GM21526 (cell line): ENCODE results near the gene TNFRSF13B.
A peak's percentile ranks its signal among the peaks of the same experiment; 100 is the strongest.
"Not testable (repeated sequence)": the region's sequence is repeated elsewhere in the genome, so short reads cannot be mapped to it uniquely, and the experiment has no call there.

Experiments used
- ATAC-seq: cut with Tn5 transposase; IDR thresholded peaks from one replicate; pipeline ENCODE4 v1.9.1; 2021; ENCODE audit warnings: moderate library complexity; ENCODE audit not compliant: unreplicated experiment, low FRiP score

The TNFRSF13B gene

DNA sequence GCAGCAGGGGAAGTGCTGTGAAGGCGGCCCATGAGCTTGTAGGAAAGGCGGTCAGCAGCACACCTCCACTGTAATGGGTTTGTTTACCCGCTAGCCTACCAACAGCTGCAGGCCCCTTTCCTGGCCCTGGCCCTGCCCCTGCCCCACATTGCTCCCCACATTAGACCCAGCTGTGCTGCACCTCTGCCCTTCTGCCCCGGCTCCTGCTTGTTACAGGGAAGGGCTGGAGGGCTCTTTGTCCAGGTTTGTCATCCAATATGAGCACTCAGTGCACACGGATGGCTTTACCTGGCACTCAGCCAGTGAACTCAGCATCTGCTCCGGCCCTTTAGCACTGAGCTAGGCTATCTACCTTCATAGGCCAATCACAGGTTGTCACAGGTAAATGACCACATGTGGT, 36.0 kb upstream of the TNFRSF13B start:
- not testable (repeated sequence) for ATAC-seq

DNA sequence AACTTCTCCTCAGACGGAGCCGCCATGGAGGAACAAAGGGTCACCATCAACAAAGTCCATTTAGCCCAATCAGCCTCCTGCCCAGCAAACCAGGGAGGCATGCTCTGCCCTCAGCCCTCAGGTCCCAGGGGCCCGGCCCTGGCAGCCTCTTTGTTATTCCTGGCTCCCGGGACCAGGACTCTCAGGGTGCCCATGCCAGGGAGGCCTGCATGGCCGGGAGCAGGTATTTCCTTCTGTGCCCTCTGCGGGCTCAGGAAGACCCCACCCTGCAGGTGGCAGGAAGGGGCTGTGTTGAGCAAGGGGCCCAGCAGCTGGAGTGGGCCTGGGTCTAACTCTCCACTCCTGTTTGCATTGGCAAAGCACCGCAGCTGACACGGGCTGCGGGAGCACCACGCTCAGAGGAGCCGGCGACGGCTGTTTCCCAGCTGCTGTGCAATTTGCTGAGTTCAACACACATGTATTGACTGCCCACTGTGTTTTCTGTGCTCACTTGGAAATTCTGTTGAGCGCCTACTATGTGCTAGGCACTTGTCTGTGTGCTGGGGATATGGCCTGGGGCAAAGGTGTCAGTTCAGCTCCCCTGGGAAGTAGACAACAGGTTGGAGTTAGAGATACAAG, 33.2 kb upstream of the TNFRSF13B start:
- ATAC-seq, result not testable (repeated sequence)

DNA sequence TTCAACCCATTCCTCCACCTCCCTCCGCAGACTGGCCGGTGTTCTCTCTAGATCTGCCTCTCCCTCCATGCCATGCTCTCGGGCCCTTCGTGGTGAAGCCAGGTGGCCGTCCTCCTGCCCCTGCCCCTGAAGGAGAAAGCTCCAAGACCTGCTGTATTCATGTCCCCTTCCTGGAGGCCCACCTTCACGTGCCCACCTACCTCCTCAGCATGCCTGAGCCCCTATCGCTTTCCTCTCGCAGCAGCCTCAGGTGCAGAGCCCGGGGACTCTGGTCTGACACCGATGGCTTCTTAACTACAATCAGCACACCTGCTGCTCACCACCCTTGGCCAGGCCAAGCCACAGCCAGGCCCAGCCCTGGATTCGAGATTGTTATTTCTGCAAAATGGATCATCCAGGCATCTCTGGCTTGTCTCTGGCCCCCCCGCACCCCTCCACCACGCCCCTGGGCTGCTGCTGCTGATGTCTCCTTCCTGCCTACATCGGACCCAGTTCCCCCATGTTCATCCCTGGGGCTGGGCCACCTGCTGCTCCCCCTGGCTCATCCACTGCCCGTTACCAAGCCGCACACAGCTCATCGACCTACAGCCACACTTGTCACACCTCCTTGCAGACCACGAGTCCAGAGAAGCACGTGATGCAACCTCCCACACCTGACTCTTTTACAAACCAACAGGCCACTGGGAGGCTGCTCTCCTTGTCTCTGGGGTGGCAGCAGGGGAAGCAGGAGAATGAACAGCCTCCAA, 32.5 kb upstream of the TNFRSF13B start:
- no peak for ATAC-seq

GRCh38 chr17:17002731-17003715, 31.1 kb upstream of the TNFRSF13B start:
- ATAC-seq, result not testable (repeated sequence)

GRCh38 chr17:17001874-17002520, 30.1 kb upstream of the TNFRSF13B start:
- ATAC-seq, result peak; percentile 55

DNA sequence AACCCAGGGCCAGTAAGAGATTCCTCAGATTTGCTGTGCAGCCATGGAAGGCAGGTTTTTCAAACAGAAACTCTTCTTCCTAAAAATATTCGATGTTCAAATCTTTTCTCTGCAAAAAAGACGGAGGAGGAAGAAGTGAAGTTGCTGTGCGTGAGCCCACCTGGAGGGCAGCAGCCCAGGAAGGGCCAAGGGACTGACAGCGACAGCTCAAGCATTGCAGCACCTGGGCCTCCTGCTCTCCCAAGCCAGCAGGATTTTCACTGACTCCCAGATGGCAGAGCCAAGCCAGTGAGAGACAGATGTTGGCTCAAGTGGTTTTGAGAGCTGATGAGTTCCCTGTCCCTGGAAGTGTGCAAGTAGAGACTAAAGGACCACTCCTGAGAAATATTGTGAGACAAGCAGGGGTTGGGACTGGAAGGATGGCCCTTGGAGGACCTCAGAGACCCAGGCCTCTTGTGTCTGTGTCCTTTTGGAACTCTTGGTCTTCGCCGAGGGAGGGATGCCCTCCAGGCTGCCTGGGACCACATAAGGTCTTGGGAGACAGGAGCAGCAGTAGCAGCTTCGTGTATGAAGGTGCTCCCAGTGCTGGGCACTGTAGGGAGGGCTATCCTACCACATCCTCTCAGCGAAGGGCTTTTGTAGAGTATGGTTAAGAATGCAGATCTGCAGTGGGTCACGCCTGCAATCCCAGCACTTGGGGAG, 29.3 kb upstream of the TNFRSF13B start:
- no peak for ATAC-seq

DNA sequence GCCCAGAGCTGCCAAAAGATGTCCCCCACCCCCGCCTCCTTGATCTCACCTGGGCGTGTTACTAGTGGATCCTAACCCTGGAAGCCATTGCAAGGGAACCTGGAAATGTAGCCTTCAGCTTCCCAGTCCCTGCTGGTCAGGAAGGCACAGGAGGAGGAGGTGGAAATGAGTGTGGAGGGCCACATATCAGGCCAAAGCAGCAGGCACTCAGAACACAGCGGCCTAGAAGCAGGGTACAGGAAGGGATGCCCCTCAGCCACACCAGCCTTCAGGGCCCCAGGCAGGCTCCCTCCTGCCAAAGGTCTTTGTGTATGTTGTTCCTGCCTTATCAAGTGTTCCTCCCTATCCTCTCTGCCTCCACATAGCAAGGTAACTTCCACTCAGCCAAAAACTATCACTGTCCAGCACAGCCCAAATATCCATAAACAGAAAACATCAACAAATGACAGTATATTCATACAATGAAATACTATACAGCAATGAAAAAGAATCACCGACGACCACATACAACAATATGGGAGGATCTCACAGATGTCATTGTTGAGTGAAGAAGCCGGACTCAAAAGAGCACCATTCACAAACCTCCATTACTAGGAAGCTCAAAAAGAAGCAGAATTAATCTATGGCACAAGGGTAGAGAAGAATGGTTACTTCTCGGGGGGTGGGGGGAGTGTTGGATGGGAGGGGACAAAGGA, 28.2 kb upstream of the TNFRSF13B start:
- ATAC-seq, result no peak

DNA sequence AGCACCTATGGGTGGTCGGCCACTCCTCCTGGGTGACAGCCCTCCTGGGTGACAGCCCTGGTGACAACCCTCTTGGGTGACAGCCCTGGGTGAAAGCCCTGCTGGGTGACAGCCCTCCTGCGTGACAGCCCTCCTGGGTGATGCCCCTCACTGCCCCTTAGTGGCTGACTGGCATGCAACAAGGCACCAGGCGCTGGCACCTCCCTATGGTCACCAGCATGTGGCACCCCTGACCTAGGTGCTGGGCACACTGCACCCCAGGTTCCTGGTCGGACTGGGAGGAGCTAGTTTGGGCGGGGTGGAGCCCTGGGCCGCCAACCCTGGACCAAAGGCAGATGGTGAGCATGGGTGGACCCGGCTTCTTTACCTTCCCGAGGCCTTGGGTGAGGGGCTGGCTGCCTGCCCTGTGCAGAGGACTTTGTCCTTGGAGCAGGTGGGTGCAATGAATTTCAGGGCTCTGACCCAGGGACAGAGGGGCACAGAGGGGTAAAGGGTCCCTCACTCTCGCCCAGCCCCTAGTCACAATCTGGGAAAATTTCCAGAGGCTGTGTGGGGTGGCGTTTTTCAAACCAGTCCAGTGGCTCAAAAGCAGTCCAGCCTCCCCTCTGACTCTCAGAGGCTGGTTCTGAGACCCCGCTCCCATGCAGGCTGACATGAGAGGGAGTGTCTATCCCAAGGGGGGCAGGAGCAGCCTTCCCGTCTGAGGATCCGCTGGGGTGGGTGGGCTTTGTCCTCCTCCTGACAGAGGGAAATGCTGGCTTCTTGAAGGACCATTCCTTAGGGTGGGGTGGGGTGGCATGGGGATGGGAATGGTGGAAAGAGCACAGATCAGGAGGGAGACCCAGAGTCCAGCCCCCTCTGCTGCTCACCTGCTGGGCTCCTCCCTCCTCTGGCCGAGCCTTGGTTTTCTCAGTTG, 25.9 kb upstream of the TNFRSF13B start:
- no peak for ATAC-seq

DNA sequence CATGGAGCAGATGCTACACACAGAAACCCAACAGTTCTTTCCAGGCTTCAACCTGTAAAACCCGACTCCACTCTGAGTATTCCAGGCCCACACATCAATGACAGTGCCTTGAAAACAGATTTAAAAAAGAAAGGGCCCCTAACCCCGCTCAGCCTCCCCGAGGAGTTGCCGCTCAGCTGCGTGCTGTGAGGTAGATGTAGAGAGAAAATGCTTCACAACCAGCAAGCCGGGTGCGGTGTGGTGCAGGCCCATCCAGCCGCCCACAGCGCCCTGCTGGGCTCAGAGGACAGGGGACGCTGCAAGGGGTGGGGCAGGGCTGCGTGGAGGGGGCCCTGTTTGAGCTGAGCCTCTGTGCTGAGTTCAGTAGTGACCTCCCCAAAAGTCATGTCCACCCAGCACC, 24.8 kb upstream of the TNFRSF13B start:
- not testable (repeated sequence) for ATAC-seq

DNA sequence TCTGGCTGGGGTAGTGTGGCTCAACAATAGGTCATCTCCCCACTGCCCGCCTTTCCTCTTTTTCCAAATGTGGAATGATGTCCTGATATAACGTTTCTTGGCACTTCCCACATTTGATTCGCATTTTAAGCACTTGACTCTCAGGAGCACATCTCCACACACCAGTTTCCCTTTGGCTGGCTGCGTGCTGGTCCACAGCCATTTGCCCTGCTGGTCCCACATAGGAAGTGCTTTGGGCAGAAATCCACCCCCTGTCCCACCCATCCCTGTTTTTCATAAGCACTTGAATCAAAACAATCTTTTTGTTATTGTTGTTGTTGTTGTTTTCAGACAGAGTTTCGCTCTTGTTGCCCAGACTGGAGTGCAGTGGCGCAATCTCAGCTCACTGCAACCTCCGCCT, 24.0 kb upstream of the TNFRSF13B start:
- ATAC-seq, result no peak

DNA sequence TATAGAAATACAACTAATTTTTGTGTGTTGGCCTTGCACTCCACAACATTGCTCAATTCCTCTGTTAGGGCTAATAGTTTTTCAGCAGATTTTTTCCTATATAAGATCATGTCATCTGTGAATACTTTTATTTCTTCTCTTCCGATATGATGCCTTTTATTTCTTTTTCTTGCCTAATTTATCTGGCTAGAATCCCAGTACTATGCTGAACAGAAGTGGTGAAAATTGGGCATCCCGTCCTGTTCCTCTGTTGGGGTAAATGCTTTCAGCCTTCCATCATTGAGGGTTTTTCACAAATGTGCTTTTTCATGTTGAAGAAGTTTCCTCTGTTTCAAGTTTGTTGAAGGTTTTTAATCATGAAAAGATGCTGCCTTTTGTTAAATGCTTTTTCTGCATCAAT, 22.7 kb upstream of the TNFRSF13B start:
- ATAC-seq, result no peak

GRCh38 chr17:16991349-16992009, 19.6 kb upstream of the TNFRSF13B start:
- no peak for ATAC-seq

GRCh38 chr17:16989953-16990860, 18.3 kb upstream of the TNFRSF13B start:
- no peak for ATAC-seq

- ATAC-seq, result peak; percentile 31
Measured at GRCh38 chr17:16989230-16989952, 17.5 kb upstream of the TNFRSF13B start.

- ATAC-seq, result peak; percentile 6
Measured at GRCh38 chr17:16988749-16989229, 16.9 kb upstream of the TNFRSF13B start.
